ENCODE data around the gene NPHP4.

The NPHP4 gene

DNA sequence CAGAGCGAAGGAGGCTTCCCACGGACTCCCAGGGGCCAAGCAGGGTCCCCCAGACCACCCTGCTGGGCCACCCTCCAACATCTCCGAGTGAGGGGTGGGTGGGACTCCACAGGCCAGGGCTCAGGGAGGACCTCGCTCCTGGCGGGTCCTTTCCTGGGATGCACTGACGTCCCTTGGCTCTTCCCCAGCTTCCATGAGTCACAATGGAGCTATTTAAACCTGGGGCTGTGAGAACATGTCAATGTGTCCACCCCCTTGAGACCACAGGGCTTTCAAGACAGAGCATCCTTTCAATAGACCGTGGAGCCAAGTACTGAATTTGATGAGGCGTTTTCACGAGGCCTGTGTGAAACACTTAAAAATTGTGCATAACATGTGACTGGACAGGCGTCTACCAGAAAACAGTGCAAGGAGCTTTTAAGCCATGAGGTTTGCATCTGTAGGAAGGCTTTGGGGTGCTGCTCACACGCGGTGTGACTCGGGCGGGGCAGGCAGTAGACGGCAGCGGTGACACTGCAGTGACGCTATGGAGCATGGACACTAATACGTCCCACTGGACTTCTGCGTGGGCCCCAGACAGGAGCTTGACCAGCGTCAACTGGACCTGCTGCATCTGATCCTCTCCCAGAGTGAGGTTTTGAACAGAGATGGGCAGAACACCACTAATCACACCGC lies 24.1 kb upstream of the NPHP4 start:
- H3K9me3 ChIP-seq (replicated peaks; ENCODE audit: insufficient read depth, low read length) = no peaks in the 10 kb centered on the region
- H2AFZ ChIP-seq (ENCODE audit: low read length) = no peak overlapping the region
- H3K27ac ChIP-seq (ENCODE audit: low read length) = no peak overlapping the region
- no peaks in the 10 kb centered on the region for H3K27me3 ChIP-seq (replicated peaks; ENCODE audit: insufficient read depth, low read length)
- no peak for DNase-seq
- H3K4me2 ChIP-seq (ENCODE audit: low read depth, low read length) = no peak overlapping the region
- no peaks in the 10 kb centered on the region for H3K4me1 ChIP-seq (ENCODE audit: low read length)
- H3K9ac ChIP-seq (ENCODE audit: low read length) = no peak overlapping the region
- peaks cover 12% of the 10 kb centered on the region for H3K79me2 ChIP-seq (ENCODE audit: low read length)
- H3K9me2 ChIP-seq (replicated peaks; ENCODE audit: insufficient read depth, low read length) = no peaks in the 10 kb centered on the region
- no peaks in the 10 kb centered on the region for H4K20me1 ChIP-seq (ENCODE audit: insufficient read depth, low read length)
- H3F3A ChIP-seq (ENCODE audit: insufficient read depth, low read length) = no peaks in the 10 kb centered on the region
- TF ChIP-seq EZH2 (optimal IDR thresholded peaks at IDR 0.05; ENCODE audit: low read depth, low read length) = no peak
- TF ChIP-seq, protein P1, sequence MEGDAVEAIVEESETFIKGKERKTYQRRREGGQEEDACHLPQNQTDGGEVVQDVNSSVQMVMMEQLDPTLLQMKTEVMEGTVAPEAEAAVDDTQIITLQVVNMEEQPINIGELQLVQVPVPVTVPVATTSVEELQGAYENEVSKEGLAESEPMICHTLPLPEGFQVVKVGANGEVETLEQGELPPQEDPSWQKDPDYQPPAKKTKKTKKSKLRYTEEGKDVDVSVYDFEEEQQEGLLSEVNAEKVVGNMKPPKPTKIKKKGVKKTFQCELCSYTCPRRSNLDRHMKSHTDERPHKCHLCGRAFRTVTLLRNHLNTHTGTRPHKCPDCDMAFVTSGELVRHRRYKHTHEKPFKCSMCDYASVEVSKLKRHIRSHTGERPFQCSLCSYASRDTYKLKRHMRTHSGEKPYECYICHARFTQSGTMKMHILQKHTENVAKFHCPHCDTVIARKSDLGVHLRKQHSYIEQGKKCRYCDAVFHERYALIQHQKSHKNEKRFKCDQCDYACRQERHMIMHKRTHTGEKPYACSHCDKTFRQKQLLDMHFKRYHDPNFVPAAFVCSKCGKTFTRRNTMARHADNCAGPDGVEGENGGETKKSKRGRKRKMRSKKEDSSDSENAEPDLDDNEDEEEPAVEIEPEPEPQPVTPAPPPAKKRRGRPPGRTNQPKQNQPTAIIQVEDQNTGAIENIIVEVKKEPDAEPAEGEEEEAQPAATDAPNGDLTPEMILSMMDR (IDR thresholded peaks at IDR 0.05; ENCODE audit: low read length) = no peak
- no peak for TF ChIP-seq EZH2phosphoT487 (IDR thresholded peaks at IDR 0.05; ENCODE audit: low read length)
- H3K4me3 ChIP-seq (ENCODE audit: low read length) = no peak overlapping the region
- H3K36me3 ChIP-seq (replicated peaks; ENCODE audit: insufficient read depth, low read length) = no peaks in the 10 kb centered on the region; the same call in 1 of the 2 replicates

DNA sequence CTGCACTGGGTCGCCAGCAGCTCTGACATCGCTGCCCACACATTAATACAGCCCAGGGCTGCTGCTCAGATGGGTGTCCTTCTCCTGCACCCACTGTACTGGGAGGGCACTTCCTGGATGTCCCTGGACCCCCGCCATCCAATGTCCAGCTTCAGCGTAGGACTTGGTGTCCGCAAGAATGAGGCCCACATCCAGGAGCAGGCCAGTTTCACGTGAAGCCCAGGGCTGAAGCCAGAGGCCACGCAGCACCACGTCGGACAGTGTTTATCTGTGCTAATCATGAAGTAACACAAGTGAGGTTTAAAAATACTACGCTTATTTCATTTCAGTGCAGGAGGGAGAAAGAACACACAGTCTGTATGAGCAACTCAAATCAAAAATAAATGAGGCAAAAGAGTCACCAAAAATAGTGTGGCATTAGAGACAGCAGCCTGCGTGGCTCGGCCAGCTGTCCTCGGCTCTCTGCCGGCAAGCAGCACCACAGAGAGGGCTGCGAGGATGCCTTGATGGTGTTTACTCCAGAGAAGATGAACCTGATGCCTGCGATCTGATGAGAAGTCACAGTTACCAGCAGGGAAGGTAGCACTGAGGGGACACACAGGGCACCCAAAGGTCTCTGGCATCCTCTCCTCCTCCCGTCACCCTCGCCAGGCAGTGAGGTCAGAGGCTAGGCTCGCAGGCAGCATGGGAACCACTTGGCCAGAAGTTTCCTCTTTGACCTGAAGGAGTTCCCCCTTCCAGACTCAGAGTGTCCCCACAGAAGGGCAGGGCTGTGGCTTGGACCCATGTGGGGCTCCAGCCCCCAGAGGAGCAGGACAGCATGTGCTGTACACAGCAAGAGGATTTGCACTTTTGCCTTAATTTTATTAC lies 22.1 kb upstream of the NPHP4 start:
- TF ChIP-seq, protein P1 (IDR thresholded peaks at IDR 0.05; ENCODE audit: low read length) = no peak
- TF ChIP-seq EZH2 (optimal IDR thresholded peaks at IDR 0.05; ENCODE audit: low read depth, low read length) (no peak), EZH2phosphoT487 (IDR thresholded peaks at IDR 0.05; ENCODE audit: low read length) (no peak)
- no peaks in the 10 kb centered on the region for H4K20me1 ChIP-seq (ENCODE audit: insufficient read depth, low read length)
- H3K4me1 ChIP-seq (ENCODE audit: low read length) = peaks cover 4% of the 10 kb centered on the region
- no peaks in the 10 kb centered on the region for H3K27me3 ChIP-seq (replicated peaks; ENCODE audit: insufficient read depth, low read length)
- H3F3A ChIP-seq (ENCODE audit: insufficient read depth, low read length) = no peaks in the 10 kb centered on the region
- DNase-seq = no peak
- no peaks in the 10 kb centered on the region for H3K36me3 ChIP-seq (replicated peaks; ENCODE audit: insufficient read depth, low read length)
- H3K9ac ChIP-seq (ENCODE audit: low read length) = no peak overlapping the region
- no peak overlapping the region for H3K4me3 ChIP-seq (ENCODE audit: low read length)
- no peaks in the 10 kb centered on the region for H3K9me2 ChIP-seq (replicated peaks; ENCODE audit: insufficient read depth, low read length)
- H2AFZ ChIP-seq (ENCODE audit: low read length) = no peak overlapping the region
- H3K9me3 ChIP-seq (replicated peaks; ENCODE audit: insufficient read depth, low read length) = no peaks in the 10 kb centered on the region
- no peak overlapping the region for H3K27ac ChIP-seq (ENCODE audit: low read length)
- no peak overlapping the region for H3K4me2 ChIP-seq (ENCODE audit: low read depth, low read length)
- peaks cover 29% of the 10 kb centered on the region for H3K79me2 ChIP-seq (ENCODE audit: low read length)

DNA sequence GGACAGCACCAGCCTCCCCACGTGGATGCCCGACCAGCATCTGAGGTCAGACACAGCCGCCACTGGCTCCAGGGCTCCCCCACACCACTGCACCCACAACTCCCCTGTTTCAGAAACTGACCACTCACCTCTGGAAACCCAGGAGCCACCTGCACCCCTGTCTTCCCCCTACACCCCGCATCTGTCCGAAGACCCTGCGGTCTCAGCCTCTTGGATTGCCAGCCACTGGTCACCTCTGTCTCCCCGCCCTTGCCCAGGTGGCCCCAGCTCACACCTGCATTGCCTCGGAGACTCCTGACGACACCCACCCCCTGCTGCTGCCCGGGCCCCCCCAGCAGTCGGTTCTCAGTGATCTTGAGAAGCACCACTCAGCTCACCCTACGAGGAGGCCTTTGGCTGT lies 21.3 kb upstream of the NPHP4 start:
- no peak overlapping the region for H3K27ac ChIP-seq (ENCODE audit: low read length)
- H3K27me3 ChIP-seq (replicated peaks; ENCODE audit: insufficient read depth, low read length) = no peaks in the 10 kb centered on the region
- H3F3A ChIP-seq (ENCODE audit: insufficient read depth, low read length) = no peaks in the 10 kb centered on the region
- no peak overlapping the region for H3K4me2 ChIP-seq (ENCODE audit: low read depth, low read length)
- no peak overlapping the region for H3K9ac ChIP-seq (ENCODE audit: low read length)
- peaks cover 12% of the 10 kb centered on the region for H3K4me1 ChIP-seq (ENCODE audit: low read length)
- H3K9me3 ChIP-seq (replicated peaks; ENCODE audit: insufficient read depth, low read length) = no peaks in the 10 kb centered on the region
- no peak overlapping the region for H3K4me3 ChIP-seq (ENCODE audit: low read length)
- DNase-seq = no peak
- H3K9me2 ChIP-seq (replicated peaks; ENCODE audit: insufficient read depth, low read length) = no peaks in the 10 kb centered on the region
- no peaks in the 10 kb centered on the region for H3K36me3 ChIP-seq (replicated peaks; ENCODE audit: insufficient read depth, low read length)
- H3K79me2 ChIP-seq (ENCODE audit: low read length) = peaks cover 37% of the 10 kb centered on the region
- no peak overlapping the region for H2AFZ ChIP-seq (ENCODE audit: low read length)
- TF ChIP-seq EZH2 (optimal IDR thresholded peaks at IDR 0.05; ENCODE audit: low read depth, low read length) (no peak), EZH2phosphoT487 (IDR thresholded peaks at IDR 0.05; ENCODE audit: low read length) (no peak)
- TF ChIP-seq, protein P1 (IDR thresholded peaks at IDR 0.05; ENCODE audit: low read length) = no peak
- no peaks in the 10 kb centered on the region for H4K20me1 ChIP-seq (ENCODE audit: insufficient read depth, low read length)

Measured in MM.1S (cell line).